ENCODE measurements around the gene GGNBP2. TPM values are rescaled to one million over a fixed set of nuclear protein-coding genes. Genes with fewer than 3 reads are reported as not detected.

The GGNBP2 gene
- total and polyA plus RNA-seq, 2 of the 8 experiments (the other 6 are each of a cell fraction or from before 2014, with no cell fraction given): 29.2 to 35.8 TPM

DNA sequence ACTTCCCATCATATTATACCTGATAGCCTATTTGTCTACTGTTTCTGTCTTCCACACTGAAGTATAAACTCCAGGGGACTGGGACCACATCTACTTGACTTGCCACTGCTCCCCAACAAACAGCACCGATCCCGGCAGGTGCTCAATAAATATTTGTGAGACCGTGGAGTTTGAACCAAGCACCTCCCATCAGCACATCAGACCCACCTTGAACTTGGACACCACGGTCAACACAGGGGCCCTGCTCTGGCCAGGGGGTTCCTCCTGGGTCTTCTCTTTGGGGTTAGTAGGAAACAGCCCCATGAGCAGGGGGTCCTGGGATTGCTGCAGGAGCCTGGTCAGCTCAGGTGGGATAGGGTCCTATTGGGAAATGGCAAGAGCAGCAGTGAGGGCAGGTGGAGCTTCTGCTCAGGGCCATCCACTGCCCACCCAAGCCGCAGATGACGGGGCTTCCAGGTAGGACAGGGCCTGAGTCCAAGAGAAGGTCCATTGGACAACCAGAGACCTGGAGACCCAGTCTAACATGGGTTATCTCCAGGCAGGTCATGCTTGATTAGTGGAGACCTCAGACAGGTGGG is 38.4 kb upstream of the GGNBP2 start (continued):
- TF ChIP-seq GABPA (IDR thresholded peaks at IDR 0.05; ENCODE audit: borderline replicate concordance, insufficient read depth, low read length): no peak
